GM12892 (cell line): ENCODE measurements around the gene TAOK3.

Experiments used
- POLR2A ChIP-seq: IDR thresholded peaks from 2 replicates; pipeline ENCODE4 v1.6.1; 2011; ENCODE audit warnings: low read depth, low read length, control low read depth
- POLR2AphosphoS5 ChIP-seq: IDR thresholded peaks from 2 replicates; pipeline ENCODE4 v1.6.1; 2011; ENCODE audit warnings: low read depth, low read length, control low read depth

GRCh38 chr12:118219772-118220171, 152.9 kb downstream of the TAOK3 start:
- TF ChIP-seq POLR2AphosphoS5 (no peak), POLR2A (no peak)
